HCT116 (cell line): ENCODE results near the gene LRRC15.

Experiments used
- ELF1 ChIP-seq: IDR thresholded peaks from 2 replicates; pipeline ENCODE4 v1.6.1; 2012; ENCODE audit warnings: low read depth, borderline replicate concordance
- POLR2A ChIP-seq: IDR thresholded peaks from 2 replicates; pipeline ENCODE4 v1.7.0; 2011; ENCODE audit warnings: borderline replicate concordance; ENCODE audit not compliant: insufficient read depth, insufficient read length; ENCODE audit errors: extremely low read depth
- TCF7L2 ChIP-seq: IDR thresholded peaks from 2 replicates; pipeline ENCODE4 v1.7.0; 2011; ENCODE audit warnings: borderline replicate concordance, inconsistent platforms; ENCODE audit not compliant: insufficient read depth, insufficient read length; ENCODE audit errors: extremely low read depth
- YY1 ChIP-seq: IDR thresholded peaks from 2 replicates; pipeline ENCODE4 v1.6.1; 2011; ENCODE audit warnings: low read length, low read depth, moderate library complexity, mild to moderate bottlenecking; ENCODE audit not compliant: insufficient replicate concordance; ENCODE audit errors: extremely low read depth
- TF ChIP-seq, protein P1 (sequence below), 3 experiments: fragments of 200-600 bp in 1 of 3; sonication (generic) in 1 of 3; IDR thresholded peaks in 2 of 3; conservative IDR thresholded peaks in 1 of 3; 2 replicates each; pipeline ENCODE4 v1.5.1; 2012 to 2017; ENCODE audit warnings: low read depth in 2 of 3, low read length in 2 of 3, antibody characterized with exemption in 1 of 3, borderline replicate concordance in 1 of 3, control low read depth in 1 of 3, mild to moderate bottlenecking in 1 of 3, mixed read lengths in 1 of 3, mixed run types in 1 of 3, moderate library complexity in 1 of 3; ENCODE audit not compliant: insufficient read depth in 1 of 3
- TF ChIP-seq, protein P2 (sequence below): IDR thresholded peaks from 2 replicates; pipeline ENCODE4 v1.6.1; 2012
- TF ChIP-seq, protein P3 (sequence below): IDR thresholded peaks from 2 replicates; pipeline ENCODE4 v1.6.1; 2012; ENCODE audit warnings: low read depth

DNA sequence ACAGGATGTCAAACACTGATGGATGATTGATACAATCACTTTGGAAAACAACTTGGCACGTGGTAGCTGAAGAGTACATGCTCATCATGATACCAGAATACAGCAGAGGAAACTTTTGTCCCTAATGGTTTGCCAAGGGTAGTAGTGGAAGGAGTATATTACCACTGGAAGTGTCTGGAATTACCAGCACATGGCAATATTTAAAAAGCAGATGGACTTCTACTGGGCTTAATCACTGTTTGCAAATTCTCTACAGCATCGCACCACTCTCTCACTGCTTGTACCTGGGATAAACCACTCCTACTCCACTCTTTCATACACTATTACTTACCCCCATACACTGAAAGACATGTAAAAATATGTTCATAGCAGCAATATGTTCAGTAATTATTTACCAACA lies 49.1 kb upstream of the LRRC15 start:
- TF ChIP-seq, protein P1, sequence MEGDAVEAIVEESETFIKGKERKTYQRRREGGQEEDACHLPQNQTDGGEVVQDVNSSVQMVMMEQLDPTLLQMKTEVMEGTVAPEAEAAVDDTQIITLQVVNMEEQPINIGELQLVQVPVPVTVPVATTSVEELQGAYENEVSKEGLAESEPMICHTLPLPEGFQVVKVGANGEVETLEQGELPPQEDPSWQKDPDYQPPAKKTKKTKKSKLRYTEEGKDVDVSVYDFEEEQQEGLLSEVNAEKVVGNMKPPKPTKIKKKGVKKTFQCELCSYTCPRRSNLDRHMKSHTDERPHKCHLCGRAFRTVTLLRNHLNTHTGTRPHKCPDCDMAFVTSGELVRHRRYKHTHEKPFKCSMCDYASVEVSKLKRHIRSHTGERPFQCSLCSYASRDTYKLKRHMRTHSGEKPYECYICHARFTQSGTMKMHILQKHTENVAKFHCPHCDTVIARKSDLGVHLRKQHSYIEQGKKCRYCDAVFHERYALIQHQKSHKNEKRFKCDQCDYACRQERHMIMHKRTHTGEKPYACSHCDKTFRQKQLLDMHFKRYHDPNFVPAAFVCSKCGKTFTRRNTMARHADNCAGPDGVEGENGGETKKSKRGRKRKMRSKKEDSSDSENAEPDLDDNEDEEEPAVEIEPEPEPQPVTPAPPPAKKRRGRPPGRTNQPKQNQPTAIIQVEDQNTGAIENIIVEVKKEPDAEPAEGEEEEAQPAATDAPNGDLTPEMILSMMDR (IDR thresholded peaks at IDR 0.05 in 2 of 3, conservative IDR thresholded peaks at IDR 0.05 in 1 of 3; ENCODE audit: borderline replicate concordance in 1 of 3, insufficient read depth in 1 of 3, low read depth in 2 of 3, low read length in 2 of 3): no peak
- TF ChIP-seq YY1 (no peak), TCF7L2 (no peak), POLR2A (no peak), ELF1 (no peak)
- TF ChIP-seq, protein P2, sequence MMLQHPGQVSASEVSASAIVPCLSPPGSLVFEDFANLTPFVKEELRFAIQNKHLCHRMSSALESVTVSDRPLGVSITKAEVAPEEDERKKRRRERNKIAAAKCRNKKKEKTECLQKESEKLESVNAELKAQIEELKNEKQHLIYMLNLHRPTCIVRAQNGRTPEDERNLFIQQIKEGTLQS: no peak
- TF ChIP-seq, protein P3, sequence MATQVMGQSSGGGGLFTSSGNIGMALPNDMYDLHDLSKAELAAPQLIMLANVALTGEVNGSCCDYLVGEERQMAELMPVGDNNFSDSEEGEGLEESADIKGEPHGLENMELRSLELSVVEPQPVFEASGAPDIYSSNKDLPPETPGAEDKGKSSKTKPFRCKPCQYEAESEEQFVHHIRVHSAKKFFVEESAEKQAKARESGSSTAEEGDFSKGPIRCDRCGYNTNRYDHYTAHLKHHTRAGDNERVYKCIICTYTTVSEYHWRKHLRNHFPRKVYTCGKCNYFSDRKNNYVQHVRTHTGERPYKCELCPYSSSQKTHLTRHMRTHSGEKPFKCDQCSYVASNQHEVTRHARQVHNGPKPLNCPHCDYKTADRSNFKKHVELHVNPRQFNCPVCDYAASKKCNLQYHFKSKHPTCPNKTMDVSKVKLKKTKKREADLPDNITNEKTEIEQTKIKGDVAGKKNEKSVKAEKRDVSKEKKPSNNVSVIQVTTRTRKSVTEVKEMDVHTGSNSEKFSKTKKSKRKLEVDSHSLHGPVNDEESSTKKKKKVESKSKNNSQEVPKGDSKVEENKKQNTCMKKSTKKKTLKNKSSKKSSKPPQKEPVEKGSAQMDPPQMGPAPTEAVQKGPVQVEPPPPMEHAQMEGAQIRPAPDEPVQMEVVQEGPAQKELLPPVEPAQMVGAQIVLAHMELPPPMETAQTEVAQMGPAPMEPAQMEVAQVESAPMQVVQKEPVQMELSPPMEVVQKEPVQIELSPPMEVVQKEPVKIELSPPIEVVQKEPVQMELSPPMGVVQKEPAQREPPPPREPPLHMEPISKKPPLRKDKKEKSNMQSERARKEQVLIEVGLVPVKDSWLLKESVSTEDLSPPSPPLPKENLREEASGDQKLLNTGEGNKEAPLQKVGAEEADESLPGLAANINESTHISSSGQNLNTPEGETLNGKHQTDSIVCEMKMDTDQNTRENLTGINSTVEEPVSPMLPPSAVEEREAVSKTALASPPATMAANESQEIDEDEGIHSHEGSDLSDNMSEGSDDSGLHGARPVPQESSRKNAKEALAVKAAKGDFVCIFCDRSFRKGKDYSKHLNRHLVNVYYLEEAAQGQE: no peak
